ENCODE results near the gene MOB3A. TPM values are rescaled to one million over a fixed set of nuclear protein-coding genes. Genes with fewer than 3 reads are reported as not detected.

Gene MOB3A
- total and polyA plus RNA-seq, 2 experiments from 2014 or later: 2.9 to 5.9 TPM

- no peak for TF ChIP-seq POLR2AphosphoS5 (IDR thresholded peaks at IDR 0.05; ENCODE audit: low read depth)
- no peak for TF ChIP-seq CTCF (conservative IDR thresholded peaks at IDR 0.05; ENCODE audit: low read depth in 2 of 2)
- no peak for TF ChIP-seq NANOG (IDR thresholded peaks at IDR 0.05; ENCODE audit: borderline replicate concordance)
- TF ChIP-seq EZH2 (IDR thresholded peaks at IDR 0.05; ENCODE audit: low read depth, unreplicated experiment): no peak
Observed at GRCh38 chr19:2111425-2111824, 15.3 kb upstream of the MOB3A start (continued).

- Histone ChIP-seq H3F3A (replicated peaks; ENCODE audit: low read depth) (peaks cover 4% of the 10 kb centered on the region; the same call in 1 of the 2 replicates), H3K4me3 (no peak overlapping the region), H3K27me3 (ENCODE audit: insufficient read depth) (no peaks in the 10 kb centered on the region), H3K79me2 (replicated peaks; ENCODE audit: insufficient read depth) (peaks cover 8% of the 10 kb centered on the region; the same call in 1 of the 2 replicates), H3K4me2 (no peak overlapping the region), H3K36me3 (ENCODE audit: insufficient read depth) (peaks cover 34% of the 10 kb centered on the region), H3K9me2 (ENCODE audit: insufficient read depth) (no peaks in the 10 kb centered on the region), H2AFZ (no peak overlapping the region), H4K20me1 (replicated peaks; ENCODE audit: insufficient read depth) (peaks cover 3% of the 10 kb centered on the region; the same call in 1 of the 2 replicates), H3K4me1 (ENCODE audit: insufficient read depth) (no peaks in the 10 kb centered on the region), H3K27ac (ENCODE audit: low read depth) (no peak overlapping the region)
- Mint-ChIP-seq H3K9me3 (peaks cover 10% of the 10 kb centered on the region), H3K27ac (no peak overlapping the region), H3K4me1 (no peaks in the 10 kb centered on the region; the same call in 2 of the 3 replicates), H3K36me3 (ENCODE audit: low read depth) (peaks cover 80% of the 10 kb centered on the region), H3K4me3 (no peak overlapping the region), H3K27me3 (ENCODE audit: insufficient read depth, low read depth, poor library complexity) (peaks cover 3% of the 10 kb centered on the region)
- TF ChIP-seq ZNF462 (CRISPR knock-in tag; IDR thresholded peaks at IDR 0.05): no peak
- no peak for TF ChIP-seq ZNF331 (CRISPR knock-in tag; IDR thresholded peaks at IDR 0.05; ENCODE audit: low read depth)
- TF ChIP-seq CTCF (conservative IDR thresholded peaks at IDR 0.05; ENCODE audit: low read depth in 2 of 2): peak; percentile 47 to 69
- no peak for TF ChIP-seq NANOG (IDR thresholded peaks at IDR 0.05; ENCODE audit: borderline replicate concordance)
- no peak for TF ChIP-seq REST (IDR thresholded peaks at IDR 0.05; ENCODE audit: unreplicated experiment)
- TF ChIP-seq STAT1 (IDR thresholded peaks at IDR 0.05; ENCODE audit: unreplicated experiment): no peak
- no peak; the same call in 1 of the 2 replicates for TF ChIP-seq POLR2AphosphoS5 (IDR thresholded peaks at IDR 0.05; ENCODE audit: low read depth)
- ATAC-seq (peak; percentile 81), DNase-seq (ENCODE audit: low spot score) (peak; percentile 52)
Observed at GRCh38 chr19:2110822-2111221, 14.7 kb upstream of the MOB3A start.
